Measurements from ENCODE around the gene TUSC7.

The TUSC7 gene

GRCh38 chr3:116709479-116709878 is at the start of gene TUSC7:
Gene TUSC7, plus strand, starts transcription at chr3:116709779.
- no peak for DNase-seq

- DNase-seq = no peak
These were observed 48.4 kb upstream of the TUSC7 start for GRCh38 chr3:116661196-116661595.

GRCh38 chr3:116663161-116664110 is 46.1 kb upstream of the TUSC7 start:
- DNase-seq = no peak

- no peak for DNase-seq
These were observed 42.3 kb upstream of the TUSC7 start for GRCh38 chr3:116667324-116667723.

- no peak for DNase-seq
These were observed 41.8 kb upstream of the TUSC7 start for GRCh38 chr3:116667791-116668190.

- no peak for DNase-seq
These were observed 40.0 kb upstream of the TUSC7 start for GRCh38 chr3:116669576-116669975.

GRCh38 chr3:116671151-116671550 is 38.4 kb upstream of the TUSC7 start:
- no peak for DNase-seq

GRCh38 chr3:116678853-116679252 is 30.7 kb upstream of the TUSC7 start:
- DNase-seq = no peak

GRCh38 chr3:116691041-116691440 is 18.5 kb upstream of the TUSC7 start:
- no peak for DNase-seq

GRCh38 chr3:116701070-116701469 is 8.5 kb upstream of the TUSC7 start:
- no peak for DNase-seq

- DNase-seq = no peak
These were observed 7.2 kb upstream of the TUSC7 start for GRCh38 chr3:116702334-116702733.

- no peak for DNase-seq
These were observed 2.0 kb upstream of the TUSC7 start for GRCh38 chr3:116707531-116707930.

- DNase-seq = no peak
These were observed 6.9 kb downstream of the TUSC7 start for GRCh38 chr3:116716490-116716889.

- DNase-seq = no peak
These were observed 8.0 kb downstream of the TUSC7 start for GRCh38 chr3:116717566-116717965.

GRCh38 chr3:116728454-116728853 is 18.9 kb downstream of the TUSC7 start:
- no peak for DNase-seq

GRCh38 chr3:116734243-116734642 is 24.7 kb downstream of the TUSC7 start:
- DNase-seq = no peak

- DNase-seq = no peak
These were observed 30.1 kb downstream of the TUSC7 start for GRCh38 chr3:116739678-116740077.

- no peak for DNase-seq
These were observed 30.7 kb downstream of the TUSC7 start for GRCh38 chr3:116740293-116740692.

GRCh38 chr3:116741467-116741866 is 31.9 kb downstream of the TUSC7 start:
- DNase-seq = no peak

GRCh38 chr3:116743062-116743461 is 33.5 kb downstream of the TUSC7 start:
- no peak for DNase-seq

- DNase-seq = no peak
These were observed 39.8 kb downstream of the TUSC7 start for GRCh38 chr3:116749388-116749787.

GRCh38 chr3:116757315-116757714 is 47.7 kb downstream of the TUSC7 start:
- DNase-seq = no peak

GRCh38 chr3:116759316-116759715 is 49.7 kb downstream of the TUSC7 start:
- no peak for DNase-seq

All from inflammatory macrophage treated with lipopolysaccharide for 1 hour (primary cell).